Hematopoietic multipotent progenitor cell treated with erythropoietin and hydrocortisone succinate and interleukin-3 and kit ligand, for 17 days (in vitro differentiated cells): ENCODE results near the gene PKMYT1.
"Not testable (repeated sequence)": the region's sequence is repeated elsewhere in the genome, so short reads cannot be mapped to it uniquely, and the experiment has no call there.

ENCODE experiments used
- DNase-seq: peaks from one replicate; pipeline ENCODE4 v3.0.0-alpha.2; 2015; ENCODE audit warnings: low spot score

PKMYT1 gene

GRCh38 chr16:2959206-2959605 lies 21.0 kb downstream of the PKMYT1 start:
- no peak for DNase-seq

GRCh38 chr16:2956579-2956956 lies 23.7 kb downstream of the PKMYT1 start:
- DNase-seq, result no peak

GRCh38 chr16:2955779-2956578 lies 24.3 kb downstream of the PKMYT1 start:
- no peak for DNase-seq

GRCh38 chr16:2955438-2955778 lies 24.8 kb downstream of the PKMYT1 start:
- DNase-seq, result no peak

GRCh38 chr16:2954656-2955381 lies 25.4 kb downstream of the PKMYT1 start:
- DNase-seq, result no peak

- DNase-seq, result no peak
Measured at GRCh38 chr16:2953706-2954627, 26.3 kb downstream of the PKMYT1 start.

- no peak for DNase-seq
Measured at GRCh38 chr16:2952679-2953078, 27.6 kb downstream of the PKMYT1 start.

GRCh38 chr16:2950773-2951172 lies 29.5 kb downstream of the PKMYT1 start:
- no peak for DNase-seq

GRCh38 chr16:2950353-2950724 lies 29.9 kb downstream of the PKMYT1 start:
- no peak for DNase-seq

- no peak for DNase-seq
Measured at GRCh38 chr16:2949705-2950352, 30.4 kb downstream of the PKMYT1 start.

- DNase-seq, result no peak
Measured at GRCh38 chr16:2948807-2949704, 31.2 kb downstream of the PKMYT1 start.

GRCh38 chr16:2946649-2947048 lies 33.6 kb downstream of the PKMYT1 start:
- no peak for DNase-seq

- DNase-seq, result not testable (repeated sequence)
Measured at GRCh38 chr16:2943716-2944115, 36.5 kb downstream of the PKMYT1 start.

GRCh38 chr16:2942045-2942444 lies 38.2 kb downstream of the PKMYT1 start:
- DNase-seq, result no peak

- no peak for DNase-seq
Measured at GRCh38 chr16:2939968-2940367, 40.3 kb downstream of the PKMYT1 start.

GRCh38 chr16:2938206-2938605 lies 42.0 kb downstream of the PKMYT1 start:
- no peak for DNase-seq

GRCh38 chr16:2937170-2937569 lies 43.1 kb downstream of the PKMYT1 start:
- no peak for DNase-seq

GRCh38 chr16:2936436-2937011 lies 43.7 kb downstream of the PKMYT1 start:
- no peak for DNase-seq

- DNase-seq, result no peak
Measured at GRCh38 chr16:2934450-2934849, 45.8 kb downstream of the PKMYT1 start.

GRCh38 chr16:2933701-2934100 lies 46.5 kb downstream of the PKMYT1 start:
- no peak for DNase-seq

GRCh38 chr16:2933136-2933535 lies 47.1 kb downstream of the PKMYT1 start:
- no peak for DNase-seq
